NB4 (cell line): ENCODE data around the gene EIF2B2.
A peak's percentile ranks its signal among the peaks of the same experiment; 100 is the strongest.

ENCODE experiments used
- DNase-seq: peaks from one replicate; pipeline ENCODE4 v3.0.0; 2010; ENCODE audit warnings: low read depth
- H3K4me3 ChIP-seq: one replicate; pipeline ENCODE4 v1.5.1; 2011; ENCODE audit warnings: mild to moderate bottlenecking, low read depth, low read length, moderate library complexity
- CTCF ChIP-seq: IDR thresholded peaks from one replicate; pipeline ENCODE4 v1.5.1; 2012; ENCODE audit warnings: low read depth, low read length
- MAX ChIP-seq: IDR thresholded peaks from 2 replicates; pipeline ENCODE4 v1.6.1; 2011; ENCODE audit warnings: low read depth, low read length
- MYC ChIP-seq: IDR thresholded peaks from 2 replicates; pipeline ENCODE4 v1.6.1; 2011; ENCODE audit warnings: low read depth, low read length
- POLR2A ChIP-seq: IDR thresholded peaks from 2 replicates; pipeline ENCODE4 v1.6.1; 2011; ENCODE audit warnings: mild to moderate bottlenecking; ENCODE audit not compliant: insufficient read length; ENCODE audit errors: extremely low read depth

Gene EIF2B2

GRCh38 chr14:74979442-74980397 is 23.0 kb upstream of the EIF2B2 start:
- TF ChIP-seq POLR2A = no peak
- no peak for TF ChIP-seq MAX
- TF ChIP-seq MYC = no peak
- TF ChIP-seq CTCF = peak; percentile 9
- H3K4me3 ChIP-seq = no peak overlapping the region
- peak; percentile 35 for DNase-seq

- DNase-seq = no peak
- no peak overlapping the region for H3K4me3 ChIP-seq
- no peak for TF ChIP-seq POLR2A
- no peak for TF ChIP-seq CTCF
- no peak for TF ChIP-seq MYC
These were observed 22.4 kb upstream of the EIF2B2 start for GRCh38 chr14:74980398-74980730.

- no peak for DNase-seq
- no peak overlapping the region for H3K4me3 ChIP-seq
- no peak for TF ChIP-seq MAX
- TF ChIP-seq MYC = no peak
- no peak for TF ChIP-seq CTCF
- TF ChIP-seq POLR2A = no peak
These were observed 21.8 kb upstream of the EIF2B2 start for GRCh38 chr14:74980731-74981461.

- no peak for DNase-seq
- H3K4me3 ChIP-seq = no peak overlapping the region
- TF ChIP-seq CTCF (no peak), MYC (no peak), MAX (no peak), POLR2A (no peak)
These were observed 21.3 kb upstream of the EIF2B2 start for GRCh38 chr14:74981462-74981782.

- no peak for TF ChIP-seq POLR2A
- no peak for TF ChIP-seq CTCF
- TF ChIP-seq MAX = no peak
- TF ChIP-seq MYC = no peak
- DNase-seq = no peak
- no peak overlapping the region for H3K4me3 ChIP-seq
These were observed 20.9 kb upstream of the EIF2B2 start for GRCh38 chr14:74981833-74982232.
